Central memory CD8-positive, alpha-beta T cell (primary cell): ENCODE data around the gene HOXA5.

Source experiments
- ATAC-seq: fragments of 150-1000 bp; cut with Tn5 transposase; replicated peaks from 2 replicates; pipeline ENCODE4 v1.10.0; 2022; ENCODE audit warnings: mild to moderate bottlenecking, moderate FRiP score, moderate number of reproducible peaks; ENCODE audit not compliant: poor library complexity, severe bottlenecking; ENCODE audit errors: extremely low read depth
- DNase-seq, 2 donors: peaks; one replicate each; pipeline ENCODE4 v3.0.0; 2021; ENCODE audit warnings: low spot score in 2 of 2
- H3K27ac Mint-ChIP-seq: one replicate; pipeline ENCODE4 v1.8.0; 2022; ENCODE audit warnings: low read depth, mild to moderate bottlenecking, moderate library complexity, mixed read lengths
- H3K27me3 Mint-ChIP-seq: one replicate; pipeline ENCODE4 v1.8.0; 2022; ENCODE audit warnings: mixed read lengths
- H3K36me3 Mint-ChIP-seq: one replicate; pipeline ENCODE4 v1.8.0; 2022; ENCODE audit warnings: mild to moderate bottlenecking, moderate library complexity, mixed read lengths; ENCODE audit not compliant: insufficient read depth
- H3K4me1 Mint-ChIP-seq: one replicate; pipeline ENCODE4 v1.8.0; 2022; ENCODE audit warnings: mixed read lengths
- H3K4me3 Mint-ChIP-seq: one replicate; pipeline ENCODE4 v1.8.0; 2022; ENCODE audit warnings: mild to moderate bottlenecking, moderate library complexity, mixed read lengths
- H3K9me3 Mint-ChIP-seq: one replicate; pipeline ENCODE4 v1.8.0; 2022; ENCODE audit warnings: mixed read lengths

Gene HOXA5

GRCh38 chr7:27164045-27164366, 20.5 kb upstream of the HOXA5 start:
- ATAC-seq (no peak), DNase-seq (no peak)
- Mint-ChIP-seq H3K4me3 (peak overlapping the region; percentile 21), H3K4me1 (peaks cover 33% of the 10 kb centered on the region), H3K36me3 (peaks cover 32% of the 10 kb centered on the region), H3K9me3 (no peaks in the 10 kb centered on the region), H3K27ac (peak overlapping the region; percentile 19), H3K27me3 (peaks cover 80% of the 10 kb centered on the region)

- peak overlapping the region; percentile 19 for H3K27ac Mint-ChIP-seq
- peaks cover 33% of the 10 kb centered on the region for H3K4me1 Mint-ChIP-seq
- H3K27me3 Mint-ChIP-seq = peaks cover 80% of the 10 kb centered on the region
- peak overlapping the region; percentile 21 for H3K4me3 Mint-ChIP-seq
- no peaks in the 10 kb centered on the region for H3K9me3 Mint-ChIP-seq
- DNase-seq = no peak
- H3K36me3 Mint-ChIP-seq = peaks cover 26% of the 10 kb centered on the region
- ATAC-seq = no peak
Measured at GRCh38 chr7:27163288-27164044, 20.0 kb upstream of the HOXA5 start.

DNA sequence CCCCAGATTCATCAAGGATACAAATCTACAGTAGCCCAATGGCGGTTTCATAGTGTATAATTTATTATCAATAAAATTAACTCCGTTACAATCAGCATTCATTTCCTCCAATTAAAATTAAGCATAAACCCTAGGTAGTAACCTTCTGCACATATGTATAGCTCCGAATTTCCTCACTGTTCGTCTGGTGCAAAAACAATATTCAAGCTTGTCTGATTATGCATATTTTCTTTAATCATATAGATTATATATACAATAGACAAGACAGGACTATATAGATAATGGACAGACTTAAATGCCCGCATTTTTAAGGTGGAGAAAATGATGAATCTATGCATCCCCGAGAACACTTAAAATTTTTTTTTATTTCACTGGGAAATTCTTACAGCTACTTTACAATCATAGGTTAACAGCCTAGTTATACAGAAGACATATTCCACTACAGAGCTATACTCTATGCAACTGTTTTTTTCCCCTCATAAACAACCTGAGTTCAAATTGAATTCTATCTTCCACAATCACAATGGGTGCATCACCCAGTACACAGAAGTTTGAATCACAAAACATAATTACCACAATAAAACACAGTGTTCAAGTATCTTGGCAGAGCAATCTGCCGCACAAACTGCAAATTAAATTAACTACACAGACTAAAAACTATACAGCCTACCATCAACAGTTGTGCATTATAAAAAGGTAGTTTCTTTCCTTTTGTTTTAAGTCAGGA, 19.2 kb upstream of the HOXA5 start:
- no peak overlapping the region for H3K27ac Mint-ChIP-seq
- peaks cover 30% of the 10 kb centered on the region for H3K36me3 Mint-ChIP-seq
- DNase-seq = no peak
- peaks cover 40% of the 10 kb centered on the region for H3K4me1 Mint-ChIP-seq
- no peak for ATAC-seq
- H3K4me3 Mint-ChIP-seq = no peak overlapping the region
- H3K9me3 Mint-ChIP-seq = no peaks in the 10 kb centered on the region
- H3K27me3 Mint-ChIP-seq = peaks cover 80% of the 10 kb centered on the region

GRCh38 chr7:27161721-27162560, 18.5 kb upstream of the HOXA5 start:
- Mint-ChIP-seq H3K27me3 (peaks cover 80% of the 10 kb centered on the region), H3K9me3 (no peaks in the 10 kb centered on the region), H3K4me1 (peaks cover 35% of the 10 kb centered on the region), H3K36me3 (peaks cover 35% of the 10 kb centered on the region), H3K27ac (no peak overlapping the region), H3K4me3 (peak overlapping the region; percentile 27)
- DNase-seq (no peak), ATAC-seq (no peak)

GRCh38 chr7:27161214-27161720, 17.8 kb upstream of the HOXA5 start:
- ATAC-seq (no peak), DNase-seq (no peak)

GRCh38 chr7:27160546-27161213, 17.2 kb upstream of the HOXA5 start:
- DNase-seq (peak; percentile 74 to 85), ATAC-seq (peak; percentile 65)
- H3K36me3 Mint-ChIP-seq = peaks cover 33% of the 10 kb centered on the region
- peaks cover 80% of the 10 kb centered on the region for H3K27me3 Mint-ChIP-seq
- peak overlapping the region; percentile 59 for H3K4me3 Mint-ChIP-seq
- peaks cover 31% of the 10 kb centered on the region for H3K4me1 Mint-ChIP-seq
- H3K27ac Mint-ChIP-seq = no peak overlapping the region
- no peaks in the 10 kb centered on the region for H3K9me3 Mint-ChIP-seq

More at GRCh38 chr7:27161214-27161720, 17.8 kb upstream of the HOXA5 start:
- Mint-ChIP-seq H3K4me1 (peaks cover 34% of the 10 kb centered on the region), H3K9me3 (no peaks in the 10 kb centered on the region), H3K36me3 (peaks cover 32% of the 10 kb centered on the region), H3K27me3 (peaks cover 80% of the 10 kb centered on the region), H3K4me3 (peak overlapping the region; percentile 59), H3K27ac (no peak overlapping the region)

- Mint-ChIP-seq H3K27me3 (peaks cover 82% of the 10 kb centered on the region), H3K27ac (no peak overlapping the region), H3K36me3 (peaks cover 31% of the 10 kb centered on the region)
Measured at GRCh38 chr7:27160145-27160545, 16.7 kb upstream of the HOXA5 start.

GRCh38 chr7:27159266-27160144, 16.0 kb upstream of the HOXA5 start:
- DNase-seq (no peak), ATAC-seq (no peak)
- H3K36me3 Mint-ChIP-seq = peaks cover 32% of the 10 kb centered on the region
- H3K9me3 Mint-ChIP-seq = no peaks in the 10 kb centered on the region
- H3K27ac Mint-ChIP-seq = no peak overlapping the region
- peaks cover 38% of the 10 kb centered on the region for H3K4me1 Mint-ChIP-seq
- peak overlapping the region; percentile 59 for H3K4me3 Mint-ChIP-seq
- H3K27me3 Mint-ChIP-seq = peaks cover 87% of the 10 kb centered on the region

More at GRCh38 chr7:27160145-27160545, 16.7 kb upstream of the HOXA5 start:
- Mint-ChIP-seq H3K9me3 (no peaks in the 10 kb centered on the region), H3K4me1 (peaks cover 33% of the 10 kb centered on the region), H3K4me3 (peak overlapping the region; percentile 59)
- no peak for ATAC-seq
- DNase-seq = no peak

DNA sequence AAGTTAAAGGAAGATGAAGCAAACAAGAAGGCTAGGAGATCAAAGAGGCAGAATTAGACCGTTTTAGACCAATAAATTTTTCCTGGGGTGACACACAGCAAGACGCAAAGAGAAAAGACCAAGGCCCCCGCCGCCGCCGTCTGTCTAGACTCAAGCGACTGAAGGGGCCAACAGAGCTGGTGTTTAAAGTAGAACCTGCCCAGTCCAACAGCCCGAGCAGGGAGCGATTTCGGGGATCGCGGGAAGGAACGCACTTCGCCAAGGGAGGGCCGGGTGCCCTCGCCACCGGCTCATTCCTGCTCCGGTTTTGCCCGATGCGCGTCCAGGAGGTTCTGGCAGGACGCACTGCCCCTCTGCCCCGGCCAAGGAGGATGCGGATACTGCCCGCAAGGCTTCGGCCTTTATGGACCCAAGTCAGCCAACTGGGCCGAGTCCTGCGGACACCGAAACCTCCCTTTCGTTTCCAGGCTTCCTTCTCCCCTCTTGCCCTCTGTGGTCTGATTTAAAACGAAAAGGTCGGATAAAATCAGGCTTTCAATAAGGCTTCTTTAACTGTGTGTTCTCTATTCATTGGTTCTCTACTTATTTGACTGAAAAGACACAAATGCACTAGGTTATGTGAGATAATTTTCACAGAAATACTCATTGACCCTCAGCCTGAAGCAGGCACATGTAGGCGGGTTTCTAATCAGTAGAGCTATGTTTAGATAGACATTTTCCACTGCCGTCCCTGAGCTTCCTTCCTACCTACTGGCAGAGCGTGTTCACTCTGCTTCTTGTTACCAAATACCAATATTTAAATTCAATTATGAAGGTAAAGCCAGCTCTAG, 15.2 kb upstream of the HOXA5 start:
- peak overlapping the region; percentile 84 for H3K27ac Mint-ChIP-seq
- ATAC-seq (no peak), DNase-seq (no peak)
- H3K9me3 Mint-ChIP-seq = no peaks in the 10 kb centered on the region
- no peak overlapping the region for H3K4me3 Mint-ChIP-seq
- peaks cover 44% of the 10 kb centered on the region for H3K4me1 Mint-ChIP-seq
- peaks cover 87% of the 10 kb centered on the region for H3K27me3 Mint-ChIP-seq
- H3K36me3 Mint-ChIP-seq = peaks cover 29% of the 10 kb centered on the region

GRCh38 chr7:27157702-27158431, 14.4 kb upstream of the HOXA5 start:
- ATAC-seq = no peak
- Mint-ChIP-seq H3K27me3 (peaks cover 87% of the 10 kb centered on the region), H3K4me3 (peak overlapping the region; percentile 48), H3K4me1 (peaks cover 44% of the 10 kb centered on the region), H3K9me3 (no peaks in the 10 kb centered on the region), H3K27ac (peak overlapping the region; percentile 84), H3K36me3 (peaks cover 29% of the 10 kb centered on the region)
- no peak for DNase-seq
